HG03025 (cell line): ENCODE data around the gene PLAGL2.
"Not testable (repeated sequence)": the region's sequence is repeated elsewhere in the genome, so short reads cannot be mapped to it uniquely, and the experiment has no call there.

Experiments
- ATAC-seq: cut with Tn5 transposase; IDR thresholded peaks from one replicate; pipeline ENCODE4 v1.9.1; 2021; ENCODE audit warnings: mild to moderate bottlenecking, moderate library complexity; ENCODE audit not compliant: unreplicated experiment, low FRiP score

Gene PLAGL2

GRCh38 chr20:32205110-32205842 is 2.3 kb downstream of the PLAGL2 start:
- no peak for ATAC-seq

GRCh38 chr20:32204205-32205109 is 3.1 kb downstream of the PLAGL2 start:
- no peak for ATAC-seq

- no peak for ATAC-seq
Observed at GRCh38 chr20:32203356-32204204, 4.0 kb downstream of the PLAGL2 start.

GRCh38 chr20:32201977-32202363 is 5.6 kb downstream of the PLAGL2 start:
- ATAC-seq: no peak

GRCh38 chr20:32201296-32201976 is 6.1 kb downstream of the PLAGL2 start:
- ATAC-seq: no peak

- no peak for ATAC-seq
Observed at GRCh38 chr20:32199006-32199405, 8.5 kb downstream of the PLAGL2 start.

- not testable (repeated sequence) for ATAC-seq
Observed at GRCh38 chr20:32197136-32197535, 10.4 kb downstream of the PLAGL2 start.

- ATAC-seq: not testable (repeated sequence)
Observed at GRCh38 chr20:32196613-32197012, 10.9 kb downstream of the PLAGL2 start.

GRCh38 chr20:32195581-32195980 is 12.0 kb downstream of the PLAGL2 start:
- ATAC-seq: no peak

- no peak for ATAC-seq
Observed at GRCh38 chr20:32193996-32194395, 13.5 kb downstream of the PLAGL2 start.

- not testable (repeated sequence) for ATAC-seq
Observed at GRCh38 chr20:32193336-32193735, 14.2 kb downstream of the PLAGL2 start.

GRCh38 chr20:32192698-32193097 is 14.8 kb downstream of the PLAGL2 start:
- ATAC-seq: no peak

GRCh38 chr20:32191873-32192272 is 15.7 kb downstream of the PLAGL2 start:
- no peak for ATAC-seq

GRCh38 chr20:32191422-32191821 is 16.1 kb downstream of the PLAGL2 start:
- no peak for ATAC-seq

GRCh38 chr20:32190616-32191415 is 16.7 kb downstream of the PLAGL2 start:
- ATAC-seq: no peak

GRCh38 chr20:32189691-32190615 is 17.6 kb downstream of the PLAGL2 start:
- ATAC-seq: no peak

GRCh38 chr20:32189123-32189410 is 18.5 kb downstream of the PLAGL2 start:
- ATAC-seq: no peak

- ATAC-seq: no peak
Observed at GRCh38 chr20:32188376-32189122, 19.0 kb downstream of the PLAGL2 start.
